Right ventricle myocardium inferior (tissue), 1 donor: ENCODE measurements around the gene TMEM44. TPM values are rescaled to one million over a fixed set of nuclear protein-coding genes. Genes with fewer than 3 reads are reported as not detected.
"Not testable (repeated sequence)": the region's sequence is repeated elsewhere in the genome, so short reads cannot be mapped to it uniquely, and the experiment has no call there.

Experiments used
- ATAC-seq: fragments of 200-7000 bp; cut with Tn5 transposase; one replicate; pipeline ENCODE4 v1.9.1; 2020; ENCODE audit warnings: mild to moderate bottlenecking, moderate library complexity
- DNase-seq: peaks from one replicate; pipeline ENCODE4 v3.0.0; 2021; ENCODE audit errors: missing footprints
- intact Hi-C: fragments of 100-400 bp; cut with DNase I; formaldehyde crosslinking; loops from one replicate; pipeline ENCODE4 v1.11.0; 2022
- total RNA-seq: library from RNA; stranded (reverse); fragmentation: NEBNext Ultra II Directional; extraction: Animal tissue kit (Norgen Biotek cat#: 25700); gene quantifications from one replicate; pipeline ENCODE4 v1.2.1, GENCODE V29; 2021
- donor health status: DM: no; HTN: yes; CAD: no; lungs with severe emphysema.

Gene TMEM44
- total RNA-seq, 1 donor from 2014 or later, result 6.1 TPM

GRCh38 chr3:194658477-194659242 is 25.4 kb upstream of the TMEM44 start:
- intact Hi-C loops, result no loop called here
- no peak for ATAC-seq
- no peak for DNase-seq

- DNase-seq (no peak), ATAC-seq (no peak)
- intact Hi-C loops, result no loop called here
Measured at GRCh38 chr3:194657439-194657838, 24.2 kb upstream of the TMEM44 start.

- intact Hi-C loops, result loop anchor here (5.0 kb wide), 1 partner anchor 527 kb away; no protein-coding TSS in a partner anchor
- ATAC-seq (no peak), DNase-seq (no peak)
Measured at GRCh38 chr3:194654443-194654842, 21.2 kb upstream of the TMEM44 start.

- ATAC-seq, result no peak
- intact Hi-C loops, result no loop called here
- DNase-seq, result no peak
Measured at GRCh38 chr3:194647747-194648146, 14.5 kb upstream of the TMEM44 start.

- no peak for DNase-seq
- no peak for ATAC-seq
- intact Hi-C loops, result no loop called here
Measured at GRCh38 chr3:194642769-194643168, 9.6 kb upstream of the TMEM44 start.

- no peak for DNase-seq
- no peak for ATAC-seq
Measured at GRCh38 chr3:194640829-194641228, 7.6 kb upstream of the TMEM44 start.

GRCh38 chr3:194638991-194639605 is 5.9 kb upstream of the TMEM44 start:
- intact Hi-C loops, result no loop called here
- DNase-seq, result no peak
- no peak for ATAC-seq

More at GRCh38 chr3:194640829-194641228, 7.6 kb upstream of the TMEM44 start:
- intact Hi-C loops, result no loop called here

GRCh38 chr3:194637541-194638400 is 4.6 kb upstream of the TMEM44 start:
- no peak for DNase-seq
- no peak for ATAC-seq
- intact Hi-C loops, result no loop called here

- intact Hi-C loops, result no loop called here
- no peak for DNase-seq
Measured at GRCh38 chr3:194637066-194637465, 3.8 kb upstream of the TMEM44 start.

GRCh38 chr3:194632809-194633348 is 340 bp downstream of the TMEM44 start:
- peak; percentile 24 for ATAC-seq
- intact Hi-C loops, result no loop called here
- DNase-seq, result peak; percentile 70

More at GRCh38 chr3:194637066-194637465, 3.8 kb upstream of the TMEM44 start:
- no peak for ATAC-seq

- DNase-seq (no peak), ATAC-seq (no peak)
- intact Hi-C loops, result no loop called here
Measured at GRCh38 chr3:194632226-194632808, 902 bp downstream of the TMEM44 start.

GRCh38 chr3:194631696-194632095 is 1.5 kb downstream of the TMEM44 start:
- ATAC-seq, result no peak
- intact Hi-C loops, result no loop called here
- DNase-seq, result no peak

- intact Hi-C loops, DNase-seq, ATAC-seq: not testable (repeated sequence)
Measured at GRCh38 chr3:194630681-194631080, 2.5 kb downstream of the TMEM44 start.

- no peak for DNase-seq
- ATAC-seq, result no peak
- intact Hi-C loops, result no loop called here
Measured at GRCh38 chr3:194624956-194625355, 8.3 kb downstream of the TMEM44 start.

GRCh38 chr3:194623449-194624290 is 9.5 kb downstream of the TMEM44 start:
- no peak for DNase-seq
- no peak for ATAC-seq
- intact Hi-C loops, result no loop called here

- intact Hi-C loops, result no loop called here
- DNase-seq (no peak), ATAC-seq (no peak)
Measured at GRCh38 chr3:194622621-194623340, 10.4 kb downstream of the TMEM44 start.

GRCh38 chr3:194621947-194622346 is 11.3 kb downstream of the TMEM44 start:
- intact Hi-C loops, result no loop called here
- no peak for ATAC-seq
- DNase-seq, result no peak
